Upper lobe of left lung (tissue), 4 donors: Measurements from ENCODE around the gene SLC66A2.

Source experiments
- EP300 ChIP-seq, 4 donors: sonication (generic); formaldehyde crosslinking; IDR thresholded peaks; one replicate each; pipeline ENCODE4 v1.5.1; 2017; ENCODE audit warnings: antibody characterized with exemption in 4 of 4, control low read depth in 2 of 4
- POLR2AphosphoS5 ChIP-seq, 2 donors: sonication (generic); formaldehyde crosslinking; IDR thresholded peaks; one replicate each; pipeline ENCODE4 v1.5.1; 2017; ENCODE audit warnings: antibody characterized with exemption in 2 of 2
- TF ChIP-seq, protein P1 (sequence below), 6 experiments: fragments of 450-650 bp in 4 of 6; fragments of 200-600 bp in 2 of 6; sonication (generic) in 2 of 6; IDR thresholded peaks; one replicate each; pipeline ENCODE4 v1.5.1; 2016 to 2019; ENCODE audit warnings: antibody characterized with exemption in 6 of 6

DNA sequence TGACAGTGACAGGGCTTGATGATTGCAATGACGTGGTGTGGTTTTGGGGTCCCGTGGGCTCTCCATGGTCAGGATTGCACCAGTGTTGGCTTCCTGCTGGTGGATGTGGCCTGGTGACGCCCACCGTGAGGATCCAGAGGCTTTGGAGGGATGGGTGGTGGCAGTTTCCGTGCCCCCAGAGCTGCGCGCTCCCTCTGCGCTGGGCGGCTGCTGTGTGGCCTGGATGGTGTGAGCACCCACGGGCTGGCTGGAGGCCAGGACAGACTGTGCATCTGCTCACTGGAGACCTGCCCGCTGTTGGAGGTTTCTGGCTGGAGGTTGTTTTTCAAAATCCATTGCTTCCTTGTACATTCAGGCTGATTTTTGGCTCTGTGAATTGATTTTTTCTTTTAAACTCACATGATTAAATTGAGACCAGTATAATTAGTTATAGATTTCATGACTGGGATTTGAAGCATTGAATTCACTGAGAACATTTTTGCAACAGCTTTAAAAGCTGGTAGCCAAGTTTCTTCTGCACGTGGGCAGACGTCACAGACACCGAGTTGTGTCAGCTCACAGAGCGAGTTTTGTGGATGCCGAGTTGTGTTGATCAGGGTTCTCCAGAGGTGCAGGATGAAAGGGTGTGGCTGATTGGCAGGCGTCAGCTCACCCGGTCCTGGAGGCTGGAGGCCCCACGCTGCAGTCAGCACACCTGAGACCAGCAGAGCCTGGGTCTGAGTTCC, 81.0 kb downstream of the SLC66A2 start:
- TF ChIP-seq, protein P1, sequence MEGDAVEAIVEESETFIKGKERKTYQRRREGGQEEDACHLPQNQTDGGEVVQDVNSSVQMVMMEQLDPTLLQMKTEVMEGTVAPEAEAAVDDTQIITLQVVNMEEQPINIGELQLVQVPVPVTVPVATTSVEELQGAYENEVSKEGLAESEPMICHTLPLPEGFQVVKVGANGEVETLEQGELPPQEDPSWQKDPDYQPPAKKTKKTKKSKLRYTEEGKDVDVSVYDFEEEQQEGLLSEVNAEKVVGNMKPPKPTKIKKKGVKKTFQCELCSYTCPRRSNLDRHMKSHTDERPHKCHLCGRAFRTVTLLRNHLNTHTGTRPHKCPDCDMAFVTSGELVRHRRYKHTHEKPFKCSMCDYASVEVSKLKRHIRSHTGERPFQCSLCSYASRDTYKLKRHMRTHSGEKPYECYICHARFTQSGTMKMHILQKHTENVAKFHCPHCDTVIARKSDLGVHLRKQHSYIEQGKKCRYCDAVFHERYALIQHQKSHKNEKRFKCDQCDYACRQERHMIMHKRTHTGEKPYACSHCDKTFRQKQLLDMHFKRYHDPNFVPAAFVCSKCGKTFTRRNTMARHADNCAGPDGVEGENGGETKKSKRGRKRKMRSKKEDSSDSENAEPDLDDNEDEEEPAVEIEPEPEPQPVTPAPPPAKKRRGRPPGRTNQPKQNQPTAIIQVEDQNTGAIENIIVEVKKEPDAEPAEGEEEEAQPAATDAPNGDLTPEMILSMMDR (IDR thresholded peaks at IDR 0.05) = no peak
- TF ChIP-seq EP300 (IDR thresholded peaks at IDR 0.05) (no peak), POLR2AphosphoS5 (IDR thresholded peaks at IDR 0.05) (no peak)
